Neural progenitor cell (in vitro differentiated cells): ENCODE measurements around the gene CPLX1. TPM values are rescaled to one million over a fixed set of nuclear protein-coding genes. Genes with fewer than 3 reads are reported as not detected.

Source experiments
- DNase-seq: peaks from one replicate; pipeline ENCODE4 v3.0.0-alpha.2; 2016; ENCODE audit warnings: low spot score
- H2AFZ ChIP-seq: fragments of 200-600 bp; sonication (generic); replicated peaks from 2 replicates; pipeline ENCODE4 v1.6.1; 2016; ENCODE audit warnings: antibody characterized with exemption
- H3F3A ChIP-seq: fragments of 200-600 bp; sonication (generic); 2 replicates; pipeline ENCODE4 v1.6.1; 2016; ENCODE audit warnings: antibody characterized with exemption, low read depth
- H3K27ac ChIP-seq: fragments of 200-600 bp; sonication (generic); 2 replicates; pipeline ENCODE4 v1.5.1; 2016; ENCODE audit warnings: mild to moderate bottlenecking
- H3K27me3 ChIP-seq: fragments of 200-600 bp; sonication (generic); 2 replicates; pipeline ENCODE4 v1.6.1; 2016; ENCODE audit warnings: mild to moderate bottlenecking, moderate library complexity
- H3K36me3 ChIP-seq: fragments of 200-600 bp; sonication (generic); 2 replicates; pipeline ENCODE4 v1.5.1; 2016
- H3K4me1 ChIP-seq: fragments of 200-600 bp; sonication (generic); 2 replicates; pipeline ENCODE4 v1.6.1; 2016; ENCODE audit warnings: mixed run types
- H3K4me2 ChIP-seq: fragments of 200-600 bp; sonication (generic); 2 replicates; pipeline ENCODE4 v1.6.1; 2016
- H3K4me3 ChIP-seq: fragments of 200-600 bp; sonication (generic); 2 replicates; pipeline ENCODE4 v1.5.1; 2016
- H3K79me2 ChIP-seq: fragments of 200-600 bp; sonication (generic); 2 replicates; pipeline ENCODE4 v1.6.1; 2016; ENCODE audit warnings: low read depth
- H3K9ac ChIP-seq: fragments of 200-600 bp; sonication (generic); 2 replicates; pipeline ENCODE4 v1.6.1; 2016
- H3K9me3 ChIP-seq: fragments of 200-600 bp; sonication (generic); 2 replicates; pipeline ENCODE4 v1.5.1; 2016; ENCODE audit warnings: low read depth
- H4K20me1 ChIP-seq: fragments of 200-600 bp; sonication (generic); 2 replicates; pipeline ENCODE4 v1.6.1; 2016; ENCODE audit warnings: low read depth
- H3K27ac Mint-ChIP-seq: 3 replicates; pipeline ENCODE4 v1.8.0; 2021; ENCODE audit warnings: mixed read lengths
- H3K27me3 Mint-ChIP-seq: 2 replicates; pipeline ENCODE4 v1.8.0; 2022; ENCODE audit warnings: low read depth, mild to moderate bottlenecking, inconsistent platforms, moderate library complexity, mixed read lengths; ENCODE audit not compliant: insufficient read depth
- H3K36me3 Mint-ChIP-seq: 3 replicates; pipeline ENCODE4 v1.8.0; 2021; ENCODE audit warnings: mixed read lengths
- H3K4me1 Mint-ChIP-seq: 3 replicates; pipeline ENCODE4 v1.8.0; 2021; ENCODE audit warnings: mixed read lengths
- H3K4me3 Mint-ChIP-seq: 3 replicates; pipeline ENCODE4 v1.8.0; 2021; ENCODE audit warnings: mild to moderate bottlenecking, moderate library complexity, mixed read lengths
- H3K9me3 Mint-ChIP-seq: 3 replicates; pipeline ENCODE4 v1.8.0; 2020; ENCODE audit warnings: mixed read lengths
- EZH2 ChIP-seq: fragments of 200-600 bp; sonication (generic); IDR thresholded peaks from 2 replicates; pipeline ENCODE4 v1.6.1; 2017; ENCODE audit warnings: antibody characterized with exemption, mild to moderate bottlenecking, moderate library complexity
- EZH2phosphoT487 ChIP-seq: fragments of 200-600 bp; sonication (generic); IDR thresholded peaks from 2 replicates; pipeline ENCODE4 v1.6.1; 2017; ENCODE audit warnings: antibody characterized with exemption
- total RNA-seq: library from RNA; depleted of rRNA; stranded (reverse); fragments of >200 nt; gene quantifications from 2 replicates; pipeline ENCODE4 v1.2.3, GENCODE V29; 2015; ENCODE audit warnings: low replicate concordance
- TF ChIP-seq, protein P1 (sequence below): fragments of 200-600 bp; sonication (generic); IDR thresholded peaks from 2 replicates; pipeline ENCODE4 v1.5.1; 2017; ENCODE audit warnings: antibody characterized with exemption, mild to moderate bottlenecking

CPLX1 gene
- total RNA-seq, 1 donor from 2014 or later = not detected

DNA sequence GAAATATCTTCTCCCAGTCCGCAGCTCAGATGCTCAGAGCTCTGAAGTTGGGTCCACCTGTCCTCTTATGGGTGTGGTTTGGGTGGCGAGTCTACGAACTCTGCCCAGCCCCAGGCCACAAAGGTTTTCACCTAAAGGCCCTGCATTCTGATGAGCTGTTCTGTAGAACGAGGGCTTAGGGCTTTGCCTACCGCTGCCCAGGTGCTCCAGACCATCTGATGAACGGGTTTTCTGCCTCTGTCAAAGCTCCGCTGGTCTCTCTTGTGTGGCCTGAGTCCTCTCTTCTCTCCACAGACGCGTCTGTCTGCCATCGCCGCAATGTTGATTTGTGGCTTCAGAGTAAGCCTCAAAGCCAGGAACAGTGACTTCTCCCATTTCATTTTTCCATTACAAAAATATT, 28.4 kb upstream of the CPLX1 start:
- no peaks in the 10 kb centered on the region for H3K9me3 Mint-ChIP-seq
- Histone ChIP-seq H2AFZ (no peak overlapping the region), H3K27me3 (no peaks in the 10 kb centered on the region), H3K4me3 (no peak overlapping the region), H3F3A (no peaks in the 10 kb centered on the region), H3K27ac (no peak overlapping the region), H3K36me3 (no peaks in the 10 kb centered on the region), H3K4me1 (no peaks in the 10 kb centered on the region), H4K20me1 (no peaks in the 10 kb centered on the region), H3K9ac (no peak overlapping the region), H3K79me2 (no peaks in the 10 kb centered on the region), H3K4me2 (no peak overlapping the region), H3K9me3 (no peaks in the 10 kb centered on the region)
- no peak overlapping the region for H3K4me3 Mint-ChIP-seq
- H3K36me3 Mint-ChIP-seq = peaks cover 30% of the 10 kb centered on the region
- no peaks in the 10 kb centered on the region for H3K4me1 Mint-ChIP-seq
- no peak overlapping the region for H3K27ac Mint-ChIP-seq
- TF ChIP-seq, protein P1, sequence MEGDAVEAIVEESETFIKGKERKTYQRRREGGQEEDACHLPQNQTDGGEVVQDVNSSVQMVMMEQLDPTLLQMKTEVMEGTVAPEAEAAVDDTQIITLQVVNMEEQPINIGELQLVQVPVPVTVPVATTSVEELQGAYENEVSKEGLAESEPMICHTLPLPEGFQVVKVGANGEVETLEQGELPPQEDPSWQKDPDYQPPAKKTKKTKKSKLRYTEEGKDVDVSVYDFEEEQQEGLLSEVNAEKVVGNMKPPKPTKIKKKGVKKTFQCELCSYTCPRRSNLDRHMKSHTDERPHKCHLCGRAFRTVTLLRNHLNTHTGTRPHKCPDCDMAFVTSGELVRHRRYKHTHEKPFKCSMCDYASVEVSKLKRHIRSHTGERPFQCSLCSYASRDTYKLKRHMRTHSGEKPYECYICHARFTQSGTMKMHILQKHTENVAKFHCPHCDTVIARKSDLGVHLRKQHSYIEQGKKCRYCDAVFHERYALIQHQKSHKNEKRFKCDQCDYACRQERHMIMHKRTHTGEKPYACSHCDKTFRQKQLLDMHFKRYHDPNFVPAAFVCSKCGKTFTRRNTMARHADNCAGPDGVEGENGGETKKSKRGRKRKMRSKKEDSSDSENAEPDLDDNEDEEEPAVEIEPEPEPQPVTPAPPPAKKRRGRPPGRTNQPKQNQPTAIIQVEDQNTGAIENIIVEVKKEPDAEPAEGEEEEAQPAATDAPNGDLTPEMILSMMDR = no peak
- TF ChIP-seq EZH2 (no peak), EZH2phosphoT487 (no peak)
- DNase-seq = no peak
- H3K27me3 Mint-ChIP-seq = no peaks in the 10 kb centered on the region

DNA sequence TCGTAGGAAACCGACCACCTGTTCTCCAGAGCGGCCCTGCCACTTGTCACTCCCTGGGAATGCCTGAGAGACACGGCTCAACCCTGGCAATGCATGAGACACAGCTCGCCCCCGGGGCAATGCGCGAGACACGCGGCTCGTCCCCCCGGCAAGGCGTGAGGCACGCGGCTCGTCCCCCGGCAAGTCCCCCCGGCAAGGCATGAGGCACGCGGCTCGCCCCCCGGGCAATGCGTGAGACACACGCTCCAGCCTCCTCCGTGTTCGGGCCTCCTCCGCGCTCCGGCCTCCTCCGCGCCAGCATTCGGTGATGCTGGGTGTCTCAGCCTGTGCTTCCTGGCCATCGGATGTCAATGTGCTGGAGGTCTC, 27.5 kb upstream of the CPLX1 start:
- no peak overlapping the region for H3K4me2 ChIP-seq
- H4K20me1 ChIP-seq = no peaks in the 10 kb centered on the region
- Mint-ChIP-seq H3K9me3 (no peaks in the 10 kb centered on the region), H3K4me3 (no peak overlapping the region), H3K27ac (no peak overlapping the region), H3K27me3 (no peaks in the 10 kb centered on the region), H3K36me3 (peaks cover 27% of the 10 kb centered on the region), H3K4me1 (no peaks in the 10 kb centered on the region)
- TF ChIP-seq EZH2phosphoT487 (no peak), EZH2 (no peak)
- TF ChIP-seq, protein P1 = no peak
- H3K4me1 ChIP-seq = no peaks in the 10 kb centered on the region
- no peak overlapping the region for H3K9ac ChIP-seq
- H3K9me3 ChIP-seq = no peaks in the 10 kb centered on the region
- no peaks in the 10 kb centered on the region for H3K27me3 ChIP-seq
- H3K79me2 ChIP-seq = no peaks in the 10 kb centered on the region
- no peak overlapping the region for H2AFZ ChIP-seq
- H3F3A ChIP-seq = no peaks in the 10 kb centered on the region
- H3K4me3 ChIP-seq = no peak overlapping the region
- no peaks in the 10 kb centered on the region for H3K36me3 ChIP-seq
- DNase-seq = no peak
- H3K27ac ChIP-seq = no peak overlapping the region

DNA sequence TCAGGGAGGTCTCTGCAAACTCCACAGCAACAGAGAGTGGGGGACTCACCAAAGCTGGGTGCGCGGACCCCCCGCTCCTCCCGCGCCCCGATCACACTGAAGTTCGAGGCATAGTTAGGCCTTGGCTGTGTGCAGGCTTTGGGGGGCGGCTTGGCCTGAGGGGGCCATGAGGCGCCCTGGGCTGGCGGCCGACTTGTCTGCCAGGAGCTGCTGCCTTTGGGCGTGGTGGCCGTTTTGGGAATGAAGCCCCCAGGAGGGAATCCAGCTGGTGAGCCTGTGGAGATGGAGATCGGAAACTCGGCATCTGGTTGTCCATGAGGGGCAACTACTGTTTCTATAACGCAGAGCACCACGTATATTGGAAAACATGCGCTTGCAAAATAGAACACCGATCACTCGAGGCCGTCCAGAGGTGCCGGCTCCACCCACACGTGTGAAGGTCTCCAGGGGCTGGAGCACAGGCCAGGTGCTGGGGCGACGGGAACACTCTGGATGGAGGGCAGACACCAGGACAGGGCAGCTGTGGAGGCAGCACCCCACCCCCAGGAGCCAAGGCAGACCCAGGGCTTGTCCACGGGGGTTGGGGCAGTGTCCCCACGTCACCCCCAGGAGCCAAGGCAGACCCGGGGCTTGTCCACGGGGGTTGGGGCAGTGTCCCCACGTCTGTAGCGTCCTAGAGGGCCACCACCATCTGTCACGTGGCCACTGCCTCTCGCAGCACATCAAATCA, 25.9 kb upstream of the CPLX1 start:
- Mint-ChIP-seq H3K4me1 (no peaks in the 10 kb centered on the region), H3K27ac (no peak overlapping the region), H3K27me3 (no peaks in the 10 kb centered on the region), H3K4me3 (no peak overlapping the region), H3K9me3 (no peaks in the 10 kb centered on the region), H3K36me3 (peaks cover 21% of the 10 kb centered on the region)
- DNase-seq = no peak
- Histone ChIP-seq H3K9ac (no peak overlapping the region), H4K20me1 (no peaks in the 10 kb centered on the region), H3K27me3 (no peaks in the 10 kb centered on the region), H3K36me3 (no peaks in the 10 kb centered on the region), H3K4me1 (no peaks in the 10 kb centered on the region), H3K9me3 (no peaks in the 10 kb centered on the region), H2AFZ (no peak overlapping the region), H3F3A (no peaks in the 10 kb centered on the region), H3K27ac (no peak overlapping the region), H3K79me2 (no peaks in the 10 kb centered on the region), H3K4me3 (no peak overlapping the region), H3K4me2 (no peak overlapping the region)
- no peak for TF ChIP-seq EZH2
- TF ChIP-seq, protein P1 = no peak
- TF ChIP-seq EZH2phosphoT487 = no peak
